Sigmoid colon (tissue), 4 donors: ENCODE results near the gene SLC10A6.

Experiments
- EP300 ChIP-seq, 4 donors: sonication (generic); formaldehyde crosslinking; IDR thresholded peaks; one replicate each; pipeline ENCODE4 v1.6.1; 2017; ENCODE audit warnings: antibody characterized with exemption in 4 of 4
- POLR2A ChIP-seq, 2 donors: fragments of 450-650 bp; IDR thresholded peaks; one replicate each; pipeline ENCODE4 v1.6.1; 2016; ENCODE audit warnings: antibody characterized with exemption in 2 of 2, mild to moderate bottlenecking in 2 of 2, moderate library complexity in 2 of 2
- POLR2AphosphoS5 ChIP-seq, 4 donors: sonication (generic); formaldehyde crosslinking; IDR thresholded peaks; one replicate each; pipeline ENCODE4 v1.6.1; 2017; ENCODE audit warnings: antibody characterized with exemption in 4 of 4
- TF ChIP-seq, protein P1 (sequence below), 4 experiments: fragments of 450-650 bp in 3 of 4; fragments of 200-600 bp in 1 of 4; IDR thresholded peaks; one replicate each; pipeline ENCODE4 v1.5.1; 2016 to 2019; ENCODE audit warnings: antibody characterized with exemption in 4 of 4, mild to moderate bottlenecking in 3 of 4, moderate library complexity in 2 of 4

DNA sequence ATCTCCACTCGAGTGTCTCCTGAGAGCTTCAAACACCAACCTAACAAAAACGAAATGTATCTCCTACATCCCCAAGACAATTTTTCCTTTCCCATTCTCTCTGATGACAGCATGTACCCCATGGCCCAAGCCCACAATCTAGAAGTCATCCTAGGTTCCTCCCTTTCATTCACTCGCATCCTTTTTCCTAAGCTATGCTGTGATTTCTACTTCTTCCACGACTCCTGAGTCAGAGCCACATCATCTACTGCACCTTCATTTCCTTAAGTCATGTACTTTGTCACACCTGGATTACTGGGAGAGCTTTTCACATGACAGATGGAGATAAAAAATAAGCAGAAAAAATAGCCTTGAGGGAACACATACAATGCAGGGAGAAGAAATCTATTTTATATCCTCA, 23.0 kb upstream of the SLC10A6 start:
- TF ChIP-seq EP300 (IDR thresholded peaks at IDR 0.05) (no peak), POLR2AphosphoS5 (IDR thresholded peaks at IDR 0.05) (no peak), POLR2A (IDR thresholded peaks at IDR 0.05) (no peak)
- TF ChIP-seq, protein P1, sequence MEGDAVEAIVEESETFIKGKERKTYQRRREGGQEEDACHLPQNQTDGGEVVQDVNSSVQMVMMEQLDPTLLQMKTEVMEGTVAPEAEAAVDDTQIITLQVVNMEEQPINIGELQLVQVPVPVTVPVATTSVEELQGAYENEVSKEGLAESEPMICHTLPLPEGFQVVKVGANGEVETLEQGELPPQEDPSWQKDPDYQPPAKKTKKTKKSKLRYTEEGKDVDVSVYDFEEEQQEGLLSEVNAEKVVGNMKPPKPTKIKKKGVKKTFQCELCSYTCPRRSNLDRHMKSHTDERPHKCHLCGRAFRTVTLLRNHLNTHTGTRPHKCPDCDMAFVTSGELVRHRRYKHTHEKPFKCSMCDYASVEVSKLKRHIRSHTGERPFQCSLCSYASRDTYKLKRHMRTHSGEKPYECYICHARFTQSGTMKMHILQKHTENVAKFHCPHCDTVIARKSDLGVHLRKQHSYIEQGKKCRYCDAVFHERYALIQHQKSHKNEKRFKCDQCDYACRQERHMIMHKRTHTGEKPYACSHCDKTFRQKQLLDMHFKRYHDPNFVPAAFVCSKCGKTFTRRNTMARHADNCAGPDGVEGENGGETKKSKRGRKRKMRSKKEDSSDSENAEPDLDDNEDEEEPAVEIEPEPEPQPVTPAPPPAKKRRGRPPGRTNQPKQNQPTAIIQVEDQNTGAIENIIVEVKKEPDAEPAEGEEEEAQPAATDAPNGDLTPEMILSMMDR (IDR thresholded peaks at IDR 0.05): no peak
